ENCODE measurements around the gene NEO1.

GRCh38 chr15:73336756-73337155 lies 284.5 kb downstream of the NEO1 start:
- no peak for TF ChIP-seq CTCF (IDR thresholded peaks at IDR 0.05; ENCODE audit: low read length)
- no peak for TF ChIP-seq EZH2 (IDR thresholded peaks at IDR 0.05; ENCODE audit: borderline replicate concordance, low read length)

Data from OCI-LY1 (cell line).